Chondrocyte (in vitro differentiated cells): ENCODE results near the gene CLEC19A. TPM values are rescaled to one million over a fixed set of nuclear protein-coding genes. Genes with fewer than 3 reads are reported as not detected.

ENCODE experiments used
- DNase-seq: peaks from one replicate; pipeline ENCODE4 v3.0.0; 2021; ENCODE audit warnings: mixed read lengths, low spot score
- H3K27ac Mint-ChIP-seq: one replicate; pipeline ENCODE4 v1.8.0; 2021; ENCODE audit warnings: mild to moderate bottlenecking, moderate library complexity, mixed read lengths; ENCODE audit not compliant: unreplicated experiment
- H3K27me3 Mint-ChIP-seq: 2 replicates; pipeline ENCODE4 v1.8.0; 2021; ENCODE audit warnings: low read depth, mixed read lengths
- H3K36me3 Mint-ChIP-seq: 2 replicates; pipeline ENCODE4 v1.8.0; 2021; ENCODE audit warnings: low read depth, mixed read lengths
- H3K4me1 Mint-ChIP-seq: 2 replicates; pipeline ENCODE4 v1.8.0; 2021; ENCODE audit warnings: low read depth, mild to moderate bottlenecking, mixed read lengths
- H3K4me3 Mint-ChIP-seq: one replicate; pipeline ENCODE4 v1.8.0; 2021; ENCODE audit warnings: mild to moderate bottlenecking, moderate library complexity, mixed read lengths; ENCODE audit not compliant: unreplicated experiment
- H3K9me3 Mint-ChIP-seq: 2 replicates; pipeline ENCODE4 v1.8.0; 2021; ENCODE audit warnings: low read depth, mixed read lengths
- CTCF ChIP-seq: fragments of 200-600 bp; sonication (generic); IDR thresholded peaks from 2 replicates; pipeline ENCODE4 v1.5.0; 2021; ENCODE audit warnings: antibody characterized with exemption, mild to moderate bottlenecking, moderate library complexity
- total RNA-seq: library from RNA; stranded (reverse); gene quantifications from 3 replicates; pipeline ENCODE4 v1.2.1, GENCODE V29; 2021

The CLEC19A gene
- total RNA-seq, 1 donor from 2014 or later = not detected

- no peak overlapping the region for H3K27ac Mint-ChIP-seq
- no peaks in the 10 kb centered on the region for H3K4me1 Mint-ChIP-seq
- peaks cover 2% of the 10 kb centered on the region for H3K27me3 Mint-ChIP-seq
- no peak for DNase-seq
- H3K4me3 Mint-ChIP-seq = no peak overlapping the region
- H3K36me3 Mint-ChIP-seq = peaks cover 2% of the 10 kb centered on the region
- no peak for TF ChIP-seq CTCF
- H3K9me3 Mint-ChIP-seq = peaks cover 9% of the 10 kb centered on the region
Observed at GRCh38 chr16:19240494-19240893, 45.0 kb upstream of the CLEC19A start.

GRCh38 chr16:19241512-19241911, 44.0 kb upstream of the CLEC19A start:
- Mint-ChIP-seq H3K36me3 (no peaks in the 10 kb centered on the region), H3K4me1 (no peaks in the 10 kb centered on the region), H3K9me3 (no peaks in the 10 kb centered on the region), H3K4me3 (no peak overlapping the region), H3K27ac (no peak overlapping the region), H3K27me3 (peaks cover 2% of the 10 kb centered on the region)
- DNase-seq = no peak
- TF ChIP-seq CTCF = no peak

- no peak for DNase-seq
- Mint-ChIP-seq H3K27ac (no peak overlapping the region), H3K36me3 (no peaks in the 10 kb centered on the region), H3K4me1 (no peaks in the 10 kb centered on the region), H3K27me3 (peaks cover 4% of the 10 kb centered on the region), H3K4me3 (no peak overlapping the region), H3K9me3 (no peaks in the 10 kb centered on the region)
- TF ChIP-seq CTCF = no peak
Observed at GRCh38 chr16:19242186-19242585, 43.3 kb upstream of the CLEC19A start.

GRCh38 chr16:19242987-19243575, 42.5 kb upstream of the CLEC19A start:
- H3K27me3 Mint-ChIP-seq = peaks cover 4% of the 10 kb centered on the region
- H3K27ac Mint-ChIP-seq = no peak overlapping the region
- no peak for TF ChIP-seq CTCF
- H3K9me3 Mint-ChIP-seq = peaks cover 5% of the 10 kb centered on the region
- H3K4me1 Mint-ChIP-seq = no peaks in the 10 kb centered on the region
- no peak for DNase-seq
- no peaks in the 10 kb centered on the region for H3K36me3 Mint-ChIP-seq
- H3K4me3 Mint-ChIP-seq = no peak overlapping the region

GRCh38 chr16:19245326-19245925, 40.1 kb upstream of the CLEC19A start:
- no peak for TF ChIP-seq CTCF
- Mint-ChIP-seq H3K27ac (no peak overlapping the region), H3K27me3 (peaks cover 6% of the 10 kb centered on the region), H3K4me1 (no peaks in the 10 kb centered on the region), H3K36me3 (no peaks in the 10 kb centered on the region), H3K9me3 (peaks cover 6% of the 10 kb centered on the region), H3K4me3 (no peak overlapping the region)
- no peak for DNase-seq
